Fibroblast of upper back skin (primary cell): ENCODE data around the gene SLC2A11.
A peak's percentile ranks its signal among the peaks of the same experiment; 100 is the strongest.
"Not testable (repeated sequence)": the region's sequence is repeated elsewhere in the genome, so short reads cannot be mapped to it uniquely, and the experiment has no call there.

Experiments
- DNase-seq: peaks from one replicate; pipeline ENCODE4 v3.0.0-alpha.2; 2013

The SLC2A11 gene

DNA sequence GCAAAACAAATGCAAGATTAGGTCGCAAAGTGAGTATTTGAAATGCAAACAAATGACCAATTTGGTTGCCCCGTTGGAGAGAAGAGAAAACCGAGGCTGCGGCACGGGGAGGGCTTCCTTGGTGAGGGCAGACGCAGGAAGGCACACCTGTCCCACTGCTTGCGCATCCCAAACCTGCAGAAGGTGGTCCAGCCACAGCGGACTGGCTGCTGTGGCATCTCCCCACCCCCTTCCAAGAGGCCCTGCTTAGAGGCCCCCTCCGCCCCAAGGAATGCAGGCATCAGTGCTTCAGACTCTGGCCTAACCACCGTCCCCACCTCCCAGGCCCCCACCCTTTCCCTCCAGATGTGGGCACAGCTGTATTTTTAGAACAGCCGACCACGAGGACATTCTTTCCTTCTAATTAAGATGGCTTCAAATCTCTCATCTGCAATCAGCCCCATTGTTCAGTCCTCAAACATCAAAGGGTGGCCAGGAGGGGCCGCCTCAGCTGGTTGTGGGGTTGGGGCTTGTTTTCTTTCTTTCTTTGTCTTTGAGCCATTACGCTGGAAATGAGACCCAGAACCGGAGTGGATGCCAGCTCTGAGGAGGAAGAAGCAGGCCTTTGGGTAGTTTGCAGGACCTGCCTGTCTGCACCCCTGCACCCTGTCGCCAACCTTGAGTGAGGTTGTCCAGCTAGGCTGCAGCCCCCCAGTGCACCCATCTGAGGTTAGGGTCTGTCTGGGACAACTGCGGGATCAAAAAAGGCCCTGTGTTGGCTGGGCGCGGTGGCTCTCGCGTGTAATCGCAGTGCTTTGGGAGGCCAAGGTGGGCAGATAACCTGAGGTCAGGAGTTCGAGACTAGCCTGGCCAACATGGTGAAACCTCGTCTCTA lies 9.4 kb upstream of the SLC2A11 start:
- DNase-seq = peak; percentile 8

DNA sequence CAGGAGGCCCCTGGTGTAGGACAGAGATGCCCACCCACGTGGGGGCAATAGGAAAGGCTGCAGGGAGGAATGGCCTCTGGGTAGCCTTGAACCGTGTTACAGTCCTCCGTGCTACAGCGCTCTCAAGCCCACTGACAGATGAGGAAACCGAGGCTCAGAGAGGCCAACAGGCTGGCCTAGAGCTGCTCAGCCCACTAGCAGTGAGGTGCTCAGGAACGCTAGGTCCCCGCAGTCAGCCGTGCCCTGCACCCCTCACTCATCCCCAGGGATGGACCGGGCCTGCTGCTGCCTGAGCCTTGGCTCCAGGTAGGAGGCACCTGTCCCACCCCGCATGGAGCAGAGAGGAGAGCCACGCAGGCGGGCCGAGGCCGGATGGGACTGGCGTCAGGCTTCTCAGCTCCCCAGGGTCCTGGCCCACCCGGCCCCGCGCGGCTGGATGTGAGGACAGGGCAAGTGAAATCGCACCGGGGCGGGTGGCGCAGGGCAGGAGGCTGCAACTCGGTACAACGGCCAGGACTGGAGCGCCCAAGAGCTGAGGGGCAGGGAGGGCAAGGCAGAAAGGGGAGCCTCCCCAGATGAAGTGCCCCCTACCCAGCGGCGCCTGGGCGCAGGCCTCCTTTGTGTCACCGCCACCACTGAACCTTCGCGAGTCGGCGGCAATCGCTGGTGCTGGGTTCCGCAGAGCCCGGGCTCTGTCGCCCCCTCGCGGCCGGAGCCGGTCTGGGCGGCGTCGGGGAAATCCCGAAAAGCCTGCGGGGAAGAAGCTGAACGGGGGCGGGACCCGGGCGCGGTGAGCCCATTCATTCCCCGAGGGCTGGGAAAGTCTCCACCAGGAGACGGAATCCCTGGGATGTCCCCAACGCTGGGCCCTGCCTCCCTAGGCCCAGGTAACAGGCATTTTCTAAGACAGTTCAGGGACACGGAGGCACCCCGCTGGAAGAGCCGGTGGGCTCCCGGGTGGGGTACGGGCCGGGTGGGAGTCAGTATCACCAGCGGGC lies 8.4 kb upstream of the SLC2A11 start:
- peak; percentile 63 for DNase-seq

DNA sequence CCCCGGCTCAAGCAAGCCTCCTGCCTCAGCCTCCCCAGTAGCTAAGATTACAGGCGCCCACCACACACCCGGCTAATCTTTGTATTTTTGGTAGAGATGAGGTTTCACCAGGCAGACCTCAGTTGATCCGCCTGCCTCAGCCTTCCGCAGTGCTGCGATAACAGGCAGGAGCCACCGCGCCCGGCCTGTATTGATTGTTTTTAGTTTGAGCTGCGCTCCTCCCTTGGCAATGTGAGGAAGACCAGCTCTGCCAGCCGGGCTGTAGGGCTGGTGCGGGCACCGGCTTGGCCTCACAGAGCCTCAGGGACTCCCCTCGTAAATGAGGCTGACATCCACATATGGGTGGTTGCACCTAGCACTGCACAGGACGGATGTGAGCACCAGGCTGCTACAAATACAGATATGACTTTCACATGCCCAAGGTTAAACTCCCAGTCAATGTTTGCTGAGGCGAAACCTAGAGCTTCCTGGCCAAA lies 7.5 kb upstream of the SLC2A11 start:
- no peak for DNase-seq

DNA sequence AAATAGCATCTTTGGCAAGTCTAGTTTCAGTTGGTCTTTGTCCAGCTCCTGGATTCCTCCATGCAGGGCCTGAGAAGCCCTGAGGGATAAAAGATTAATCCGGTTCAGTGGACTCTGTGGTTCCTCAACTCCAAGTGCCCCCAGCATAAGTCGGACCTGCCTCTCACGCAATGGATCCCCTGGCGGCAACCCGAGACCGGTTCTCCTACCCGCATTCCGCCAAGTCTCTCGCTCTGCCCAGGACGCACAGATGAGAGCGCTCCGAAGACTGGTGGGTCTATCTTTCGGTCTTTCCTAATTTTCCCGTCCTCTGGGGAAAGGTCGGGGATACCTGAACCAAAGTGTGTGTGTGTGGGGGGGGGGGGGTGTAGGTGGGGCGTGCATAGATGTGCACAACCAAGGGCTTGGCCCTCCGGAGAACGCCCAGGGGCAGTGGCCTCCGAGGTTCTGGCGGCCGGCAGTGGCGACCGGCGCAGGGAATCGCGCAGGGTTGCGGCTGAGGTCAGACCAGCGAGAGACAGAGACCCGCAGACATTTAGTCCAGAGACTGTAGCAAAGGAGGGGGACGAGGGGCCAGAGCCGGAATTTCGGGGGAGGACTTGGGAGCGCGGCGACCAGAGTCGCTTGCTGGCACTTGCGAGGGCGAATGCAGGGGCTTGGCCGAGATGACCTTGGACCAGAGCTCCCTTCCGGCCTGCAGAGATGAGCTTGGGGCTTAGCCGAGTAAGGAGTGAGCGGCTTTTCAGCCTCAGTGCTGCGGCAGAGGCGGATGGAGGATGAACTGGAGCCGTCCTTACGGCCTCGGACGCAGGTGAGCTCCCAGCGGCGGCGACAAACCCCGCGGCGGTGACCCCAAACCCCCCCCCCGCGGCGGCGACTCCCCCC lies 712 bp upstream of the SLC2A11 start:
- peak; percentile 44 for DNase-seq

DNA sequence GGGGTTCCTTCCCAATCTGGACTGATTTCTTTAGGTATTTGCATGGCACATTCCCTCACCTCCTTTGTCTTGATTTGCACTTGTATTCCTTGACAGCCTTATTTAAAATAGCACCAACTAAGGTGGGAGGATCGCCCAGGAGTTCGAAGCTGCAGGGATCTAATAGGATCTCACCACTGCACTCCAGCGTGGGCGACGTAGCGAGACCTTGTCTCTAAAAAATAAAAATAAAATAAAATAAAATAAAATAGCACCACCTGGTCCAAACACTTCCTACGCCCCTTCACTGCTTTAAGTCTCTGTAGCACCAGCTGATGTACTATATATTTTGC lies 775 bp downstream of the SLC2A11 start:
- DNase-seq = no peak

DNA sequence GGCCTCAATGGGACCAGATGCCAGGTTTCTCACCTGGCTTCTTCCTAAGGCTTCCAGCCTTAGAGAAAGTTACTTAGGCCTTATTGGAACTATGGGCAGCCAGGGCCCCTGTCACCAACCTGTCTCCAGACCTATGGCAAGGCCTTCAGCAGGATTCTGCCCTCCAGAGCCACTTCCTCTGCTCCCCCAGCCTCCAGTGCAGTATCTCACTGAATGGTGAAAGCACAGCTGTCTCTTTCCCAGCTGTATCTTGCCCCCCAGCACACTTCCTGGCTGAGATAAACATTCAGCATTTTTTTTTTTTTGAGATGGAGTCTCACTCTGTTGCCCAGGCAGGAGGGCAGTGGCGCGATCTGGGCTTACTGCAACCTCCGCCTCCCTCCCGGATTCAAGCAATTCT lies 1.5 kb downstream of the SLC2A11 start:
- no peak for DNase-seq

DNA sequence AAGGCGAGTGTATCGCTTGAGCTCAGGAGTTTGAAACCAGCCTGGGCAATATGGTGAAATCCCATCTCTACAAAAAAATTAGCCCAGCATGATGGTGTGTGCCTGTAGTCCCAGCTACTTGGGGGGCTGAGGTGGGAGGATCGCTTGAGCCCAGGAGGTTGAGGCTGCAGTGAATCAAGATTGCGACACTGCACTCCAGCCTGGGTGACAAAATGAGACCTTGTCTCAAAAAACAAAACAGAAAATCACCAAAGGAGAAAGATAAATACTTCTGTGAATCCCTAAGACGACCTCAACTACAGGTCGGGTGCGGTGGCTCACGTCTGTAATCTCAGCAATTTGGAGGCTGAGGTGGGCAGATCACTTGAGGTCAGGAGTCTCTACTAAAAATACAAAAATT lies 2.5 kb downstream of the SLC2A11 start:
- not testable (repeated sequence) for DNase-seq

DNA sequence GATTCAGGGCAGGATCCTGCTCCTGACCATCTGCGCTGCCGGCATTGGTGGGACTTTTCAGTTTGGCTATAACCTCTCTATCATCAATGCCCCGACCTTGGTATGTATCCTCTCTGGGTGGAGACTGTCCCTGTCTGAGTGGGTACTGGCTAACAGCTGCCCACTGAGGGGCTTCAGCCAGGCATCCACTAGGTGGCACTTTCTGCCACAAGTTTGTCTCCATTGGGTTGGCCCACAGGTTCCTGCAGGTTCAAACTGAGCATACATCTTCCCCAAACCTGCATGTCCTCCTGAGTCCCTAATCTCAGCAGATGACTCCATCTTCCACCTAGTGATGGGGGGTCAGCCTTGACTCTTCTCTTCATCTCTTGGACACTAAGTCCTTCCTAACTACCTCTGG lies 4.4 kb downstream of the SLC2A11 start:
- peak; percentile 48 for DNase-seq

DNA sequence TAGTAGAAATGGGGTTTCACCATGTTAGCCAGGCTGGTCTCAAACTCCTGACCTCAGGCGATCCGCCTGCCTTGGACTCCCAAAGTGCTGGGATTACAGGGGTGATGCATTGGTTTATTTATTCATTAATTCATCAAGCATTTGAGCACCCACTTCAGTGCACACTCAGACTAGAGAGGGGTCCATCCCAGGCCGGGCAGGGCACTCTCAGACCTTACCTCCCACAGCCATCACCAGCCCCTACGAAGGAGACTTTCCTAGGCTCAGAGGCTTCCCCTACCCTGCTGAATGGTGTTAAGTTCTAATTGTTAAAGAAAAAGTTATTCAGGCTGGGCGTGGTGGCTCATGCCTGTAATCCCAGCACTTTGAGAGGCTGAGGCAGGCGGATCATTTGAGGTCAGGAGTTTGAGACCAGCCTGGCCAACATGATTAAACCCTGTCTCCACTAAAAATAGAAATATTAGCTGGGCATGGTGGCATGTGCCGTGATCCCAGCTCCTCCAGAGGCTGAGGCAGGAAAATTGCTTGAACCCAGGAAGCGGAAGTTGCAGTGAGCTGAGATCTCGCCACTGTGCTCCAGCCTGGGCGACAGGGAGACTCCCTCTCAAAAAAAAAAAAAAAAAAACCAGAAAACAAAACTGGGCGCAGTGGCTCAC lies 7.0 kb downstream of the SLC2A11 start:
- not testable (repeated sequence) for DNase-seq

DNA sequence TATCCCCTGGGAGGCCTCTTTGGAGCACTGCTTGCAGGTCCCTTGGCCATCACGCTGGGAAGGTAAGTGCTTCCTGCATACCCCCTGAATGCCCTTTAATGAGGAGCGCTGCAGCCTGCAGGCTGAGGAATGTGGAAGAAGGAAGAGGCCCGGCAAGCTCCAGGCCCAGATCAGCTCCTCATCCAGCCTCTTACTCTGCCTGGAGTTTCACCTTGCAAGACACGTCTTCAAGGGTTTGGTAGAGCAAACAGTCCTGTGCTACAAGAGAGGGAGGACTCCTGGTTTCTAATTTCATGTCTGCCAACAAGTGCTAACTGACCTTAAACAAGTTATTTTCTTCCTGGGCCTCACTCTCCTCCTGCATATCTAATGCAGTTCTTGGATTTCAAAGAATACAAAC lies 10.9 kb downstream of the SLC2A11 start:
- no peak for DNase-seq

DNA sequence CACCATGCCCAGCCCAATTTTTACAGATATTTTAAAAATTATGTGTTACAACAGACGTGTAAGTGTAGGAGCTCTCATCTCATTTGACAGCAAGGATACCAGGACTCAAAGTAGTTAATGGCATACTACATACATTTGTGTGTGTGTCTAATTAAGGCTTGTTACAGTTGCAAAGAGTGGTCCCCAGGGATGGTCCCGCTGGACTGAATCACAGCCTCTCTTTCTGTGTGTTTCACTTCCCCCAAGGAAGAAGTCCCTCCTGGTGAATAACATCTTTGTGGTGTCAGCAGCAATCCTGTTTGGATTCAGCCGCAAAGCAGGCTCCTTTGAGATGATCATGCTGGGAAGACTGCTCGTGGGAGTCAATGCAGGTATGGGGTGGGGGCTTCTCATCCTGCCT lies 17.2 kb downstream of the SLC2A11 start:
- no peak for DNase-seq

DNA sequence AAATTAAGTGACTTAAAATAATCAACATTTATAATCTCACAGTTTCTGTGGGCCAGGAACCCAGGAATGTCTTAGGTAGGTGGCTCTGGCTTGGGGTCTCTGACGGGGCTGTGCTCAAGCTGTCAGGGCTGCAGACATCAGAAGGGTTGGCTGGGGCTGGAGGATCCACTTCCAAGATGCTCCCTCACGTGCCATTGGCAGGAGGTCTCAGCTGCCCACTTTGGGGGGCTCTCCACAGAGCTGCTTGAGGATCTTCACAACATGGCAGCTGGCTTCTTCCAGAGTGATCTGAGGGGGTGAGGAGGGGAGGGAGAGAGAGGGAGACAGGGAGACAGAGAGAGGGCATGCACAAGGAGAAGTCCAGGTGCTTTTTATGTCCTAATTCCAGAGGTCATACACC lies 18.1 kb downstream of the SLC2A11 start:
- no peak for DNase-seq

DNA sequence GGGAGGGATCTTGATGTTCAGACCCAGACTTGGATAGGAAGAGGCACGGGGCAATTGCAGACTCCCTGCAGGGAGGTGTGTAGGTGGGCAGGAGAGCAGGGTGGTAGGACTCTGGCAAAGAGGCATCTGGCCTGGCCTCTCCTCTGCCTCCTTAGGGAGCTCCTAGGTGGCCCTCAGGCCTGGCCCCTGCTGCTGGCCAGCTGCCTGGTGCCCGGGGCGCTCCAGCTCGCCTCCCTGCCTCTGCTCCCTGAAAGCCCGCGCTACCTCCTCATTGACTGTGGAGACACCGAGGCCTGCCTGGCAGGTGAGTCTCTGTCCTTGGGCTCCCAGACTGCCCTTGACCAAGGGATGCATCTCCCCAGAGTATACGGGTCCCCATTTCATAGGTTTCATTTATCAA lies 19.9 kb downstream of the SLC2A11 start:
- DNase-seq = no peak

DNA sequence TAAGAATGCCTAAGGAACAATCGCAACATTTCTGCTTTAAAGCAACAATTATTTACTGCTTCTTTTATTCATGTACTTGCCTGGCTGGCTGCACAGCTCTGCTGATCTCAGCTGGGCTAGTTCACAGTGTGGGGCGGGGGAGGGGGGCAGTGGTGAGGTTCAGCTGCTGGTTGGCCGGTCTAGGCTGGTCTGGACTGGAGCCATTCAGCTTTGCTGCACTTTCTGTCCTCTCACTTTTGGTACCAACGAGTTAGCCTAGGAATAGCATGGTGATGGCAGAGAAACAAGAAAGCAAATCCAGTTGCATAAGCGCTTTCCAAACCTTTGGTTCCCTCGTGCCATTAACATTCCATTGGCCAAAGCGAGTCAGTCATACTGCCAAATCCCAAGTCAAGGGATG lies 20.5 kb downstream of the SLC2A11 start:
- DNase-seq = no peak

DNA sequence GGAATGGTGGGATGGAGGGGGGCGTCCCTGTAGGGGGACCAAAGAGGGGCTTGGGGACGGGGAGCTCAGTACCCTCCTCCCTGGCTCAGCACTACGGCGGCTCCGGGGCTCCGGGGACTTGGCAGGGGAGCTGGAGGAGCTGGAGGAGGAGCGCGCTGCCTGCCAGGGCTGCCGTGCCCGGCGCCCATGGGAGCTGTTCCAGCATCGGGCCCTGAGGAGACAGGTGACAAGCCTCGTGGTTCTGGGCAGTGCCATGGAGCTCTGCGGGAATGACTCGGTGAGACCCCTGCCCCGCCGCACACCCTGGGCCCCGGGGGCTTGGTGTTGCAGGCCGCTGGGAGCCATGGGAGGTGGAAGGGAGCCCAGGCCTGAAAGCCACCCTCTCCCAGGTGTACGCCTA lies 24.7 kb downstream of the SLC2A11 start:
- DNase-seq = no peak

DNA sequence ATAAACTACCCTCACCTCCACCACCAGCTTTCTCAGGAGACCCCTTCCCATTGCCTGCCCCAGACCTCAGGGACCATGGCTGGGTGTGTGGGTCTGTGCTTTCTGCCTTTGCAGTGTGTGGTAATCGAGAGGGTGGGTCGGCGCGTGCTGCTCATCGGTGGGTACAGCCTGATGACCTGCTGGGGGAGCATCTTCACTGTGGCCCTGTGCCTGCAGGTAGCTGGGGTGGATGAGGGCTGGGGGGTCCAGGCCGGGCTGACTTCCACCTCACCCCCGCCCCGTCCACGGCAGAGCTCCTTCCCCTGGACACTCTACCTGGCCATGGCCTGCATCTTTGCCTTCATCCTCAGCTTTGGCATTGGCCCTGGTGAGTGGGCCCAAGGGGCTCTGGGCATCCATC lies 26.0 kb downstream of the SLC2A11 start:
- DNase-seq = no peak

DNA sequence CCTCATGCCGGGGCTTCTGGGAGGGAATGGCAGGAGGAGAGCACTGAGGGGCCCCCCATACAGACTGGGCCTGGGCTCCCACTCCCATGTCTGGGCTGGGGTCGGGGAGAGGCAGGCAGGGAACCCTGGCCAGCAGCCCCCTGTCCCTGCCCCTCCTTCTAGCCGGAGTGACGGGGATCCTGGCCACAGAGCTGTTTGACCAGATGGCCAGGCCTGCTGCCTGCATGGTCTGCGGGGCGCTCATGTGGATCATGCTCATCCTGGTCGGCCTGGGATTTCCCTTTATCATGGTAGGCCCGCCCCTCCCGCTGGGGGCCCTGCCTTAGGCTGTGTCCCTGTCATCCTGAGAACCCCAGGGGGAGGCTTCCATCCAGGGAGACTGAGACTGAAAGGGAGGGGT lies 26.5 kb downstream of the SLC2A11 start:
- DNase-seq = no peak

DNA sequence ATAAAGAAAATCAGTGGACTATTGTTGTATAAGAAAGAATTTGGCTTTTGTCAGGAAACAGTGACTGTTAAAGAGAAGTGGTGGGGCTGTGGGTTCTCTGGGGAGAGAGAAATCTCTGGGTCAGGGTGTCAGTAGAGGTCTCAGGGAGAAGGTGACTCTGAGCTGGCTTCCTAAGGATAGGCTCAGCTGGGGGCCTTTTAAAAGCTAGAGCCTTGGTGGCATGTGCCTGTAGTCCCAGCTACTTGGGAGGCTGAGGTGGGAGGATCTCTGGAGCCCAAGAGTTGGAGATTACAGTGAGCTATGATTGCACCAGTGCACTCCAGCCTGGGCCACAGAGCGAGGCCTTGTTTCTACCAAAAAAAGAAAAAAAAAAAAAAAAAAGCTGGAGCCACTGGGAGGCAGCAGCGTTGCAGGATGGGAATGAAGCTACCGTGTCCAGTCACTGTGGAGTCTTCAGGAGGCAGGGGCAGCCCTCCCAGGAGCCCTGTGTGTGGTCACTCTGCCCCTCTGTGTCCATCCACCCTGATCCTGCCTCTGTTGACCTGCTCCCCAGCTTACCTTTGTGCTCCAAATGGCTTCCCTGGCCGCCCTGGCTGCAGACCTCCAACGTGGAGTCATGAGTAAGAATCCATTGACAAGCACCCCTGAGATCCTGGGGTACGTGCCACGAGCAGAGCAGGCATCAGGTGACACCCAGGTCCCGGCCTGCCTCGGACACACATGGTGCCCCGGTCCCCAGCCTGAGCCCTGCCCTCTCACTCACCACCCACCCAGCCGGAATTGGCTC lies 31.1 kb downstream of the SLC2A11 start:
- peak; percentile 24 for DNase-seq

DNA sequence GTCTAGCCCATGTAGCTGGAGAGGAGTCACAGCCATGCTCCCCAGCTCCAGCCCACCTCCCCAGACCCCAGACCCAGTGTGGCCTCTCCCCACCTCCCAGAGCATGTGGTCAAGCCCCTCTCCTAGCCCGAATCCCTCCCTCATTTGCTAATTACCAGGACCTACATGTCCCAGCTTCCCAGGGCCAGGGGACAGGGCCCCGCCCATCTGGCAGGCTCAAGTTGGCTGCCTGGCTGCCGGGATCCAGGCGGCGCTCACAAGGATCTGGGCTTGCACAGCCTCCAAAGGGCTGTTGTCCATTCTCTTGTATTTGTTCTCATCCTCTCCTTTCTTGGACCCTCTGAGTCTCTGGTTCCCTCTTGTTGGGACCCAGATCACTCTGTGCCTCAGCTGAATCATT lies 31.9 kb downstream of the SLC2A11 start:
- DNase-seq = no peak

DNA sequence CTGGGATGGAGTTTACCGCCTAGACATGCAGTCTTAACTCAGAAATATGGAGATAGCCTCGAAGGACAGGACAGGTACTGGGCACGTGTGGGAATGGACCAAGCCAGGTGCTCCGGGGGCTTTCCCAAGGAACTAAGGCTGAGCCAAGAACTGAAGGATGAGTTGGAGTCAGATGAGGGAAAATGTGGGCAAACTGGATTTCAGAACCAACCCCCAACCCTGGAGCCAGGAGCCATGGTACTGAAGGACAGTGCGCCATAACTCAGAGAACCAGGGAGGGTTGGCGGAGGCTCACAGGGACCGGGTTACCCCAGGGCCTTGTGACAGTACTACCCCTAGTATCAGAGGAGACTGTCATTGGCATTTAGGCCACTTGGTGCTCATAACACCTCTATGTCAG lies 34.1 kb downstream of the SLC2A11 start:
- DNase-seq = no peak

DNA sequence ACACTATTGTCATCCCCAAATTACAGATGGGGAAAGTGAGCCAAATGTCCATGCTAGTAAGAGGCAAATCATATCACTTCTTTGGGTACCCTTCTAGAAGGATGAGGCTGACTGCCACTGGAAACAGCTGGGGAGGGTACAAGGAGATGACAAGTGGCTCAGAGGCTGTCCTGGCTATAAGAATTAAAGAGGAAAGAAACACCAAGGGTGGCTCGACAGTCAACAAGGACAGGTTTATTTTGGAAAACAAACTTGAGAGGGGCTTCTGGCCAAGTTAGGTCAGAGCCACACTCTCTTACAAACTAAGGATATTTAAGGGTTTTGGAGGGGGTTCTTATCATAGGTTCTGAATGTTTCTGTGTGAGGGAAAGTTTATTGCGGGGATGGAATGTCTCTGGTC lies 34.5 kb downstream of the SLC2A11 start:
- DNase-seq = no peak
